22Rv1 (cell line): ENCODE results near the gene NECAP2.

Experiments used
- CTCF ChIP-seq: fragments of 450-650 bp; IDR thresholded peaks from 2 replicates; pipeline ENCODE4 v1.5.1; 2017; ENCODE audit warnings: mild to moderate bottlenecking
- ZFX ChIP-seq: fragments of 450-650 bp; IDR thresholded peaks from 2 replicates; pipeline ENCODE4 v1.6.1; 2017; ENCODE audit warnings: antibody characterized with exemption, borderline replicate concordance

GRCh38 chr1:16410803-16411202 lies 29.7 kb upstream of the NECAP2 start:
- no peak for TF ChIP-seq CTCF
- TF ChIP-seq ZFX, result no peak
